GM12872 (cell line): ENCODE measurements around the gene FAM20C.

ENCODE experiments used
- CTCF ChIP-seq: IDR thresholded peaks from 3 replicates; pipeline ENCODE4 v1.5.1; 2011; ENCODE audit warnings: low read depth, mild to moderate bottlenecking, low read length, moderate library complexity; ENCODE audit not compliant: insufficient read depth

The FAM20C gene

GRCh38 chr7:191981-192649, at the start of gene FAM20C:
Gene FAM20C, plus strand, starts transcription at chr7:192571. Its CDS starts 629 bp downstream, at chr7:193200.
- TF ChIP-seq CTCF = no peak

- TF ChIP-seq CTCF = no peak
Observed at GRCh38 chr7:143145-143751, 49.1 kb upstream of the FAM20C start.

- no peak for TF ChIP-seq CTCF
Observed at GRCh38 chr7:143811-144453, 48.4 kb upstream of the FAM20C start.

- TF ChIP-seq CTCF = no peak
Observed at GRCh38 chr7:144454-144826, 47.9 kb upstream of the FAM20C start.

- TF ChIP-seq CTCF = no peak
Observed at GRCh38 chr7:145863-146262, 46.5 kb upstream of the FAM20C start.

GRCh38 chr7:148543-148931, 43.8 kb upstream of the FAM20C start:
- no peak for TF ChIP-seq CTCF

- TF ChIP-seq CTCF = no peak
Observed at GRCh38 chr7:148932-149790, 43.2 kb upstream of the FAM20C start.
